A673 (cell line): ENCODE data around the gene KLK5.

ENCODE experiments used
- CTCF ChIP-seq: fragments of 300-800, 200-600 bp; sonication (generic); conservative IDR thresholded peaks from 2 replicates; pipeline ENCODE4 v1.5.1; 2017; ENCODE audit warnings: low read depth, mild to moderate bottlenecking, antibody characterized with exemption, low read length, moderate library complexity, mixed read lengths
- EZH2 ChIP-seq: fragments of 200-600 bp; sonication (generic); IDR thresholded peaks from 2 replicates; pipeline ENCODE4 v1.6.1; 2017; ENCODE audit warnings: borderline replicate concordance, low read depth, mild to moderate bottlenecking, mixed read lengths, antibody characterized with exemption, low read length; ENCODE audit not compliant: poor library complexity, severe bottlenecking

GRCh38 chr19:50912102-50912599 lies 40.7 kb downstream of the KLK5 start:
- TF ChIP-seq CTCF (no peak), EZH2 (peak; percentile 77)
